GM12878 (cell line): ENCODE data around the gene TRPM1. TPM values are rescaled to one million over a fixed set of nuclear protein-coding genes. Genes with fewer than 3 reads are reported as not detected.

Source experiments
- ATAC-seq: fragments of 200-7000 bp; cut with Tn5 transposase; 3 replicates; pipeline ENCODE4 v1.9.1; 2020; ENCODE audit warnings: mild to moderate bottlenecking, moderate library complexity
- BruUV-seq: library from RNA; stranded (reverse); fragments of 400-500 nt; replicated peaks from 2 replicates; lab custom pipeline; 2021; lab: Mats Ljungman, UMichigan
- CTCF ChIA-PET: fragments of 300-600 bp; sonication (Branson Sonifier 250); formaldehyde crosslinking; extraction: SDS; loops from one replicate; lab custom pipeline; 2021; ENCODE audit warnings: inconsistent platforms; lab: Yijun Ruan, JAX
- POLR2A ChIA-PET: fragments of 350-600 bp; formaldehyde crosslinking; extraction: SDS; loops from one replicate; lab custom pipeline; 2021; ENCODE audit warnings: inconsistent platforms; lab: Charles Lee
- RAD21 ChIA-PET: fragments of 300-600 bp; sonication (Branson Sonifier 250); formaldehyde crosslinking; loops from one replicate; lab custom pipeline; 2023; ENCODE audit warnings: antibody characterized with exemption; ENCODE audit not compliant: unreplicated experiment; lab: Charles Lee
- SMC1A ChIA-PET: fragments of 300-600 bp; sonication (Branson Sonifier 250); formaldehyde crosslinking; loops from one replicate; lab custom pipeline; 2023; ENCODE audit not compliant: unreplicated experiment, uncharacterized antibody; lab: Charles Lee
- DNase-seq: peaks from one replicate; pipeline ENCODE4 v3.0.0-alpha.2; 2011; ENCODE audit warnings: low read depth, low spot score
- FAIRE-seq: peaks from 3 replicates; lab custom pipeline; 2011; peaks lifted over from hg19 to GRCh38; lab: Jason Lieb, UNC
- H2AFZ ChIP-seq: 2 replicates; pipeline ENCODE4 v1.6.0; 2011; ENCODE audit warnings: low read depth, low read length, control low read depth; ENCODE audit not compliant: control insufficient read depth
- H3K27ac ChIP-seq: 2 replicates; pipeline ENCODE4 v1.5.1; 2011; ENCODE audit warnings: control low read depth; ENCODE audit not compliant: control insufficient read depth, insufficient read depth
- H3K27me3 ChIP-seq, 2 experiments: replicated peaks in 1 of 2; 2 replicates each; pipeline versions ENCODE4 v1.6.0 to v1.6.1; 2011; ENCODE audit warnings: low read length in 1 of 2; ENCODE audit not compliant: control insufficient read depth in 2 of 2, insufficient read depth in 2 of 2
- H3K36me3 ChIP-seq, 2 experiments: 2 replicates each; pipeline ENCODE4 v1.5.1; 2011; ENCODE audit warnings: low read length in 1 of 2; ENCODE audit not compliant: control insufficient read depth in 2 of 2, insufficient read depth in 2 of 2
- H3K4me1 ChIP-seq: 2 replicates; pipeline ENCODE4 v1.6.1; 2011; ENCODE audit warnings: mild to moderate bottlenecking, low read length, moderate library complexity, mixed read lengths; ENCODE audit not compliant: control insufficient read depth, insufficient read depth
- H3K4me2 ChIP-seq: 2 replicates; pipeline ENCODE4 v1.6.0; 2011; ENCODE audit warnings: control low read depth; ENCODE audit not compliant: control insufficient read depth, insufficient read depth
- H3K4me3 ChIP-seq: fragments of 200-600 bp; sonication (generic); 2 replicates; pipeline ENCODE4 v1.5.1; 2016
- H3K79me2 ChIP-seq: 2 replicates; pipeline ENCODE4 v1.6.0; 2011; ENCODE audit warnings: low read length; ENCODE audit not compliant: control insufficient read depth, insufficient read depth
- H3K9ac ChIP-seq: 2 replicates; pipeline ENCODE4 v1.8.0; 2011; ENCODE audit warnings: low read length, control low read depth, mixed read lengths; ENCODE audit not compliant: control insufficient read depth, insufficient read depth
- H3K9me3 ChIP-seq: replicated peaks from 3 replicates; pipeline ENCODE4 v1.5.1; 2011; ENCODE audit warnings: mild to moderate bottlenecking, low read length; ENCODE audit not compliant: control insufficient read depth, insufficient read depth
- H4K20me1 ChIP-seq: 2 replicates; pipeline ENCODE4 v1.6.0; 2011; ENCODE audit not compliant: control insufficient read depth, insufficient read depth
- ASH2L ChIP-seq: fragments of 300-600, 200-600 bp; sonication (generic); IDR thresholded peaks from 2 replicates; pipeline ENCODE4 v1.6.1; 2017; ENCODE audit warnings: low read depth, mild to moderate bottlenecking, borderline replicate concordance
- DPF2 ChIP-seq: fragments of 450-650 bp; IDR thresholded peaks from 2 replicates; pipeline ENCODE4 v1.6.1; 2017; ENCODE audit warnings: mild to moderate bottlenecking
- KLF5 ChIP-seq: fragments of 450-650 bp; IDR thresholded peaks from 2 replicates; pipeline ENCODE4 v1.6.1; 2014; ENCODE audit warnings: mild to moderate bottlenecking; ENCODE audit not compliant: partially characterized antibody
- MEF2A ChIP-seq: IDR thresholded peaks from 2 replicates; pipeline ENCODE4 v1.6.1; 2011; ENCODE audit warnings: low read depth, mild to moderate bottlenecking, low read length, moderate library complexity; ENCODE audit not compliant: insufficient read depth
- MTA2 ChIP-seq: fragments of 450-650 bp; IDR thresholded peaks from 2 replicates; pipeline ENCODE4 v1.6.1; 2016; ENCODE audit warnings: low read depth, mild to moderate bottlenecking, moderate library complexity
- NRF1 ChIP-seq: conservative IDR thresholded peaks from 2 replicates; pipeline ENCODE4 v1.6.1; 2011; ENCODE audit warnings: mild to moderate bottlenecking, low read depth, low read length, improper control_type of control experiment
- POLR2A ChIP-seq: IDR thresholded peaks from 2 replicates; pipeline ENCODE4 v1.6.1; 2011; ENCODE audit warnings: low read depth, mild to moderate bottlenecking, low read length
- POU2F2 ChIP-seq: IDR thresholded peaks from 3 replicates; pipeline ENCODE4 v1.6.1; 2011; ENCODE audit warnings: low read depth, mild to moderate bottlenecking, low read length, borderline replicate concordance
- RELA ChIP-seq: fragments of 450-650 bp; IDR thresholded peaks from 2 replicates; pipeline ENCODE4 v1.8.0; 2014; ENCODE audit warnings: borderline replicate concordance; ENCODE audit not compliant: partially characterized antibody
- SMARCA5 ChIP-seq: fragments of 450-650 bp; IDR thresholded peaks from 2 replicates; pipeline ENCODE4 v1.6.1; 2017; ENCODE audit warnings: mild to moderate bottlenecking
- ZNF207 ChIP-seq: fragments of 450-650 bp; IDR thresholded peaks from 2 replicates; pipeline ENCODE4 v1.6.1; 2014; ENCODE audit warnings: antibody characterized with exemption, mild to moderate bottlenecking, borderline replicate concordance
- WGBS: methylation state at CpG from one replicate; pipeline ENCODE4 v1.1.6; 2016; ENCODE audit warnings: low lambda C conversion rate; ENCODE audit not compliant: insufficient replicate concordance, insufficient coverage; ENCODE audit errors: missing lambda C conversion rate; 5-methylcytosine and 5-hydroxymethylcytosine counted together
- in situ Hi-C: fragments of 300-500 bp; cut with MboI; formaldehyde crosslinking; loops from 9 replicates; pipeline ENCODE4 v1.14.3; 2018; ENCODE audit warnings: mixed read lengths
- intact Hi-C: fragments of 100-400 bp; cut with micrococcal nuclease; formaldehyde crosslinking; loops from one replicate; pipeline ENCODE4 v1.14.2; 2022; ENCODE audit not compliant: unreplicated experiment
- polyA plus RNA-seq, 11 experiments: library from polyadenylated mRNA; depleted of rRNA in 4 of 11; unstranded in 6 of 11; stranded (reverse) in 5 of 11; fragments of >200 nt; fragmentation: Nextera tagmentation in 4 of 11; fragmentation: Illumina TruSeq in 1 of 11; extraction: Ambion mirVana in 4 of 11; extraction: Trizol in 1 of 11; gene quantifications; 1 replicate in 1 of 11; 2 replicates in 10 of 11; pipeline versions ENCODE4 v1.2.1 to v1.2.3, GENCODE V29; 2011 to 2016; ENCODE audit warnings: inconsistent platforms in 2 of 11, missing spikeins in 2 of 11, low read depth in 1 of 11
- total RNA-seq, 4 experiments: library from RNA; depleted of rRNA in 3 of 4; stranded (reverse); fragments of >200 nt in 3 of 4; fragmentation: Illumina TruSeq in 1 of 4; extraction: Trizol in 1 of 4; gene quantifications; 2 replicates each; pipeline versions ENCODE4 v1.2.1 to v1.2.3, GENCODE V29; 2013 to 2021
- TF ChIP-seq, protein P1 (sequence below): fragments of 450-650 bp; IDR thresholded peaks from 2 replicates; pipeline ENCODE4 v1.6.1; 2017; ENCODE audit warnings: borderline replicate concordance

The TRPM1 gene
- total and polyA plus RNA-seq, 10 of the 15 experiments (the other 5 are each of a cell fraction or from before 2014, with no cell fraction given), result 0.01 to 0.10 (median 0.05) TPM; not detected in 4

DNA sequence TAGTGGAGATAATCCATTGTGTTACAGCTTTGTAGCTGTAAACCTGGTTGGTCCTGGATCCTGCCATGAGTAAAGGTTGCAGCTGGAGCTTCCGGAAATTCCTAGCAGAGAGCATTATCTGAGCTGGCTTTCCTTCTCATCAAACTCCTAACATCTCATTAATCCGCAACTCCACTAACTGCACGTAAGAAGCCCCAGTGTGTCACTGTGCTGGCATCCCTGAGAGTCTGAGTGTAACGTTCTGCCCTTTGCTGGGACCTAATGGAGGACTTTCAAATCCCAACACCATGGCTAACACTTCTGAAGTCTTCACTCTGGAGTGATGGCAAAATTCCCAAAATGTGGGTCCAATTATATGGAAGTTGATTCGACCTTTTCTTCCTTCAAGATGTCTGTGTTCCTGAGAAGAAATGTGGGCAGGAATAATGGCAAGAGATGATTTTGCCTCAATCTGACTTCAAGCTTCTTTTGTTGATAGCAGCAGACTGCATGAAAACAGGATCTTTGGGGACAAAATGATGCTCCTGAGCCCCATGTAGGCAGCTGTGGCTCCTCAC, 9.6 kb upstream of the TRPM1 start:
- TF ChIP-seq POLR2A (no peak), KLF5 (no peak), MTA2 (no peak)
- TF ChIP-seq, protein P1, sequence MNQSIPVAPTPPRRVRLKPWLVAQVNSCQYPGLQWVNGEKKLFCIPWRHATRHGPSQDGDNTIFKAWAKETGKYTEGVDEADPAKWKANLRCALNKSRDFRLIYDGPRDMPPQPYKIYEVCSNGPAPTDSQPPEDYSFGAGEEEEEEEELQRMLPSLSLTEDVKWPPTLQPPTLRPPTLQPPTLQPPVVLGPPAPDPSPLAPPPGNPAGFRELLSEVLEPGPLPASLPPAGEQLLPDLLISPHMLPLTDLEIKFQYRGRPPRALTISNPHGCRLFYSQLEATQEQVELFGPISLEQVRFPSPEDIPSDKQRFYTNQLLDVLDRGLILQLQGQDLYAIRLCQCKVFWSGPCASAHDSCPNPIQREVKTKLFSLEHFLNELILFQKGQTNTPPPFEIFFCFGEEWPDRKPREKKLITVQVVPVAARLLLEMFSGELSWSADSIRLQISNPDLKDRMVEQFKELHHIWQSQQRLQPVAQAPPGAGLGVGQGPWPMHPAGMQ, result no peak
- ATAC-seq, result no peak
- Histone ChIP-seq H2AFZ (no peak overlapping the region), H3K79me2 (no peaks in the 10 kb centered on the region), H3K4me1 (no peaks in the 10 kb centered on the region), H3K9me3 (no peaks in the 10 kb centered on the region; the same call in 1 of the 3 replicates), H3K4me2 (no peak overlapping the region), H4K20me1 (no peaks in the 10 kb centered on the region), H3K27me3 (no peaks in the 10 kb centered on the region), H3K27ac (no peak overlapping the region), H3K4me3 (no peak overlapping the region), H3K36me3 (no peaks in the 10 kb centered on the region), H3K9ac (no peak overlapping the region)
- intact Hi-C loops (no loop called here), in situ Hi-C loops (no loop called here)
- DNase-seq, result no peak
- BruUV-seq, result no TSS peak
- ChIA-PET SMC1A (no interaction called here), CTCF (interaction anchor here (3.2 kb wide), 1 partner anchor 18 kb away, joined by 10 read pairs; no protein-coding TSS in a partner anchor), POLR2A (no interaction called here), RAD21 (interaction anchor here (0.6 kb wide), 1 partner anchor 18 kb away, joined by 3 read pairs; no protein-coding TSS in a partner anchor)
- no peak for FAIRE-seq
- WGBS, result 69% methylated on average over 5 of the region's 5 CpGs

DNA sequence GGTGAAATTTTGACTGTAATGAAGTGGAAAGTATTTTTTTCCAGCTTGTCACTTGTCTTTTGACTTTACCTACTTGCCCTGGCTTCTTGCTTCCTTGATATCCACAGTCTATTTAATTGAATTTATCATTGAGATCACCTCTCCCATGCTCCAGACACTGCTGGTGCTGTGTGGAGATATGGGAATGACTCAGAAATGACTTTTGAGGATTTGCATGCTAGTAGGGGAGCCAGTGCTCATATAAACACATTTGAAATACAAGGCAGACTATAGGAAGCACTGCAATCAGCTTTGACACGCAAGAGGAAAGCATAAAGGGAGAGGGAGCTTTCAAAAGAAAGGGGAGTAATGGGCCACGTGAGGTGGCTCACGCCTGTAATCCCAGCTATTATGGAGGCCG, 7.3 kb upstream of the TRPM1 start:
- no peaks in the 10 kb centered on the region for H3K36me3 ChIP-seq
- in situ Hi-C loops (no loop called here), intact Hi-C loops (no loop called here)
- no peaks in the 10 kb centered on the region for H4K20me1 ChIP-seq
- no peaks in the 10 kb centered on the region for H3K27me3 ChIP-seq
- no peak overlapping the region for H3K27ac ChIP-seq
- SMC1A ChIA-PET, result interaction anchor here (0.7 kb wide), 1 partner anchor 91 kb away, joined by 3 read pairs; no protein-coding TSS in a partner anchor
- FAIRE-seq, result no peak
- no TSS peak for BruUV-seq
- CTCF ChIA-PET, result no interaction called here
- H3K4me3 ChIP-seq, result no peak overlapping the region
- H3K4me2 ChIP-seq, result no peak overlapping the region
- H3K9me3 ChIP-seq, result no peaks in the 10 kb centered on the region
- POLR2A ChIA-PET, result no interaction called here
- no peak for DNase-seq
- RAD21 ChIA-PET, result no interaction called here
- no peak overlapping the region for H3K9ac ChIP-seq
- H3K79me2 ChIP-seq, result no peaks in the 10 kb centered on the region
- H3K4me1 ChIP-seq, result no peaks in the 10 kb centered on the region
- ATAC-seq, result no peak
- TF ChIP-seq SMARCA5, result no peak
- no peak for TF ChIP-seq POU2F2
- no peak for TF ChIP-seq MEF2A
- TF ChIP-seq NRF1, result no peak
- no peak for TF ChIP-seq RELA
- TF ChIP-seq MTA2, result no peak
- no peak for TF ChIP-seq DPF2
- TF ChIP-seq ZNF207, result no peak
- TF ChIP-seq ASH2L, result no peak
- no peak overlapping the region for H2AFZ ChIP-seq
- WGBS, result 50% methylated on average over 4 of the region's 4 CpGs
